Measurements from ENCODE around the gene UGT1A3. TPM values are rescaled to one million over a fixed set of nuclear protein-coding genes. Genes with fewer than 3 reads are reported as not detected.

Gene UGT1A3
- total RNA-seq, 1 donor from 2014 or later = not detected

GRCh38 chr2:233814056-233814835, 85.4 kb downstream of the UGT1A3 start:
- no peak for DNase-seq (ENCODE audit: low read depth)

DNA sequence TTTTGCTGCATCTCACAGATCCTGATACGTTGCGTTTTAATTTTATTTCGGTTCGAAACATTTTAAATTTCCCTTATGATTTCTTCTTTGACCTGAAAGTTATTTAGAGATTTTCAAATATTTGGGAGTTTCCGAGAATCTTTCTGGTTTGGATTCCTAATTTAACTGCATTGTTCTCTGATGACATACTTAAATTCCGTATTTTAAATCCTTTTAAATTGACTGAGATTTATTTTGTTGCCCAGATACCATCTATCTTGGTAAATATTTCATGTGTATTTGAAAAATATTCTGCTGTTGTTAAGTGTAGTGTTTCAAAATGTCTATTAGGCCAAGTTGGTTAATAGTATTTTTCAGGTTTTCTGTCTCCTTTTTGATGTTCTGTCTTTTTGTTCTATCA, 87.0 kb downstream of the UGT1A3 start:
- DNase-seq (ENCODE audit: low read depth) = no peak

GRCh38 chr2:233816334-233816733, 87.5 kb downstream of the UGT1A3 start:
- DNase-seq (ENCODE audit: low read depth) = no peak

DNA sequence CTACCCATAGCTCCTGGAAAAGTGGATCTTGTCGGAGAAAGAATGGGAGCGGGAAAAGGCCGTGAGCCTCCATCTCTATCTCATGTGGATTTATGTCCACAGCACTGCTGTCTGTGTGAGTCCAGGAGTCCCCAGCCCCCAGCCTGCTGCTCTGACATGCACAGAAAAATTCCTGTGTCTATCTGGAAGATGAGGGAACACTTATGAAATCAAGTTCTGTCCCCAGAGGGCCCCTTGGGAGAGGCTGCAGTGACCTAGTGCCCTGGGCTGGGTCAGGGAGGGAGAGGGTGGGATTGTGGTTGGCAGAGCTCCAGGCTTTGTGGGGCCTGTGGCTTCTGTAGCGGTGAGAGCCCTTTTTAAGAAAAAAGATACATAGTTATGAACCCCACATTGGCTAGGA, 87.9 kb downstream of the UGT1A3 start:
- no peak for DNase-seq (ENCODE audit: low read depth)

GRCh38 chr2:233817361-233817911, 88.6 kb downstream of the UGT1A3 start:
- no peak for DNase-seq (ENCODE audit: low read depth)

GRCh38 chr2:233817995-233818638, 89.3 kb downstream of the UGT1A3 start:
- DNase-seq (ENCODE audit: low read depth) = no peak

- no peak for DNase-seq (ENCODE audit: low read depth)
These were observed 90.1 kb downstream of the UGT1A3 start for GRCh38 chr2:233818639-233819621.

DNA sequence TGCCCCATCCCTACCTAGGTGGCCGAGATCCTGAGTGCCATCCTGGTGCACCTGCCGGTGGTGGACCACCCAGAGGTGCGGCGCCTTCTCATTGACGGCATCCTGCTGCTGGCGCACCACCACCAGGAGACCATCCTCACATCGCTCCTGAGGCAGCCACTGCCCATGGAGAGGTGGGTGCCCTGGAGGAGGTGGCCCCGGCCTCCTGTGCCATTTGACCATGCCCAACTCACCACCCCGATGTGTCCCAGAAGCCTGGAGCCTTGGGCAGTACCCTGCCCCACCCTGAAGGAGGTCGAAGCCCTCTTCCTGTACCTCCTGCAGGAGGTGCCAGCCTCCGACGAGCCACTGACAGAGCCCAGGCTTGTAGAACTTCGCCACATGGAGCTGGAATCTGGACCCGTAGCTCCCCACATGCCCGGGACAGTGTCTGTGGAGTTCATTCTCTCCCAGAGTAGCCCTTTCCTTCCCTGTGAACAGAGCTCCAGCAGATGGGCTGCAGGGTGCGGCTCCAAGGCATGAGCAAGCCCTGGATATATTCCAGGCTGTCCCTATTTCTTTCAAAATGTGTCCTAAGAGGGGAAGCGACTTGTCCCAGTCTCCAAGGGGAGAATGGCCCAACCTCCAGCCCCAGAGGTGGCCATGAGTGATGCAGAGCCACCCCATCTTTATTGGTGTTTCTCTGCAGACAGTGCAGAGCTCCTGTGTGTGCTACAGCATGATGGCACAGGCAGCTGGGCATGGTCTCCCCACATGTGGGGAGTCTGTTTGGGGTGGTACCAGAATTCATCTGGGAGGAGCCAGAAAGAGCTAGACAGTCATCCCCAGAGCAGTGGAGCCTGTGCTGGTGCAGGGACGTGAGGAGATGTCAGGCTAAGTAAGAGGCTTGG, 91.3 kb downstream of the UGT1A3 start:
- DNase-seq (ENCODE audit: low read depth) = no peak

- DNase-seq (ENCODE audit: low read depth) = no peak
These were observed 91.9 kb downstream of the UGT1A3 start for GRCh38 chr2:233820774-233821105.

- no peak for DNase-seq (ENCODE audit: low read depth)
These were observed 92.4 kb downstream of the UGT1A3 start for GRCh38 chr2:233821196-233821595.

GRCh38 chr2:233821709-233822100, 92.9 kb downstream of the UGT1A3 start:
- DNase-seq (ENCODE audit: low read depth) = no peak

- no peak for DNase-seq (ENCODE audit: low read depth)
These were observed 93.4 kb downstream of the UGT1A3 start for GRCh38 chr2:233822101-233822771.

Other genes with a start within 250 kb of the UGT1A3 start
- 23.4 and 32.9 TPM in 2 replicates for gene USP40, start 162.3 kb upstream of the UGT1A3 start, total RNA-seq
- gene UGT1A8, start 111.4 kb upstream of the UGT1A3 start, total RNA-seq = not detected in 2 replicates
- gene UGT1A10, start 92.6 kb upstream of the UGT1A3 start, total RNA-seq = not detected in 2 replicates
- not detected in 2 replicates for gene UGT1A9, start 57.1 kb upstream of the UGT1A3 start, total RNA-seq
- gene UGT1A7, start 47.1 kb upstream of the UGT1A3 start, total RNA-seq = not detected in 2 replicates
- not detected in 2 replicates for gene UGT1A6, start 36.2 kb upstream of the UGT1A3 start, total RNA-seq
- gene UGT1A5, start 16.1 kb upstream of the UGT1A3 start, total RNA-seq = not detected in 2 replicates
- not detected in 2 replicates for gene UGT1A4, start 10.3 kb upstream of the UGT1A3 start, total RNA-seq
- gene UGT1A1, start 31.2 kb downstream of the UGT1A3 start, total RNA-seq = not detected in 2 replicates
- gene MROH2A, start 49.3 kb downstream of the UGT1A3 start, total RNA-seq = not detected in 2 replicates
- 0.62 and 1.4 TPM in 2 replicates for gene HJURP, start 125.5 kb downstream of the UGT1A3 start, total RNA-seq
- 1.4 and 3.5 TPM in 2 replicates for gene TRPM8, start 188.3 kb downstream of the UGT1A3 start, total RNA-seq

All from myocyte (in vitro differentiated cells).